MM.1S (cell line): Measurements from ENCODE around the gene PDE4C.

Experiments
- CTCF ChIP-seq: fragments of 300-600 bp; sonication (generic); IDR thresholded peaks from 2 replicates; pipeline ENCODE4 v1.5.1; 2016; ENCODE audit warnings: antibody characterized with exemption, low read length, mixed read lengths
- EZH2phosphoT487 ChIP-seq: fragments of 300-600 bp; sonication (generic); IDR thresholded peaks from 2 replicates; pipeline ENCODE4 v1.6.1; 2018; ENCODE audit warnings: antibody characterized with exemption, low read length

- TF ChIP-seq CTCF (no peak), EZH2phosphoT487 (no peak)
These were observed 9.4 kb downstream of the PDE4C start for GRCh38 chr19:18216789-18217188.
